22Rv1 (cell line): Measurements from ENCODE around the gene TMEM192.

Experiments
- CTCF ChIP-seq: fragments of 450-650 bp; IDR thresholded peaks from 2 replicates; pipeline ENCODE4 v1.5.1; 2017; ENCODE audit warnings: mild to moderate bottlenecking
- ZFX ChIP-seq: fragments of 450-650 bp; IDR thresholded peaks from 2 replicates; pipeline ENCODE4 v1.6.1; 2017; ENCODE audit warnings: antibody characterized with exemption, borderline replicate concordance

GRCh38 chr4:165079476-165079875, 33.2 kb downstream of the TMEM192 start:
- TF ChIP-seq CTCF (no peak), ZFX (no peak)
